Activated CD4-positive, alpha-beta memory T cell treated with anti-CD3 and anti-CD28 coated beads, Interleukin-2, amount 10 ng/mL, durations not matched to agents 7 days and 5 days (primary cell): ENCODE results near the gene NOBOX. TPM values are rescaled to one million over a fixed set of nuclear protein-coding genes. Genes with fewer than 3 reads are reported as not detected.
"Not testable (repeated sequence)": the region's sequence is repeated elsewhere in the genome, so short reads cannot be mapped to it uniquely, and the experiment has no call there.

ENCODE experiments used
- CTCF ChIA-PET: fragments of 350-600 bp; sonication (Branson Sonifier 250); formaldehyde crosslinking; loops from one replicate; lab custom pipeline; 2021; ENCODE audit warnings: antibody characterized with exemption, inconsistent platforms; lab: Charles Lee
- POLR2A ChIA-PET: fragments of 350-600 bp; sonication (Branson Sonifier 250); formaldehyde crosslinking; loops from one replicate; lab custom pipeline; 2021; ENCODE audit warnings: antibody characterized with exemption; lab: Charles Lee
- DNase-seq: peaks from one replicate; pipeline ENCODE4 v3.0.0-alpha.2; 2020
- H3K27ac Mint-ChIP-seq: one replicate; pipeline ENCODE4 v1.8.0; 2021; ENCODE audit warnings: mild to moderate bottlenecking, mixed read lengths
- H3K27me3 Mint-ChIP-seq: one replicate; pipeline ENCODE4 v1.8.0; 2021; ENCODE audit warnings: mixed read lengths
- H3K36me3 Mint-ChIP-seq: one replicate; pipeline ENCODE4 v1.8.0; 2021; ENCODE audit warnings: low read depth, mixed read lengths
- H3K4me1 Mint-ChIP-seq: one replicate; pipeline ENCODE4 v1.8.0; 2021; ENCODE audit warnings: mixed read lengths
- H3K4me3 Mint-ChIP-seq: one replicate; pipeline ENCODE4 v1.8.0; 2021; ENCODE audit warnings: mild to moderate bottlenecking, mixed read lengths
- H3K9me3 Mint-ChIP-seq: one replicate; pipeline ENCODE4 v1.8.0; 2021; ENCODE audit warnings: mixed read lengths
- total RNA-seq, 2 experiments: library from RNA; stranded (reverse); gene quantifications; one replicate each; pipeline ENCODE4 v1.2.3, GENCODE V29; 2021

NOBOX gene
- total RNA-seq, 2 experiments from 2014 or later, result not detected

DNA sequence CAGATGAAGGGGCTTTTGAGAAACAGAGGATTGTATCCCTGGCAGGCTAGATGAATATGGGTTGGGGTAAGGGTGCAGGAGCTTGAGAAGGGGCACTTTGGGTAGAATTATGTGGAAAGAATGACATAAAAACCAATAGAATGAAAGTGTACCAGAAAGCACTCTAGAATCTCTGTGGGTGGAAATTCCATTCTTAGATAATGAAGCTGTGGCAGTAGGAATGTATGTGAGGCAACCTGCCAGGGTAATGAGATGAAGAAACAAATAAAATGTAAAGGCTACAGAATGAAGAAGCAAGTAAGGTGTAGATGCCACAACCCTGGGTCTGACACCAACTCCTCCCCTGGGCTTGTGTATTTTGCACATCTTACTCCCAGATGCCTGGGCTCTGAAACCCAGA lies 16.8 kb downstream of the NOBOX start:
- CTCF ChIA-PET, result interaction anchor here (1.4 kb wide), 1 partner anchor 259 kb away, joined by 3 read pairs; no protein-coding TSS in a partner anchor
- Mint-ChIP-seq H3K4me3 (no peak overlapping the region), H3K4me1 (peaks cover 9% of the 10 kb centered on the region), H3K9me3 (no peaks in the 10 kb centered on the region), H3K27ac (no peak overlapping the region), H3K36me3 (no peaks in the 10 kb centered on the region), H3K27me3 (no peaks in the 10 kb centered on the region)
- DNase-seq, result no peak
- POLR2A ChIA-PET, result no interaction called here

DNA sequence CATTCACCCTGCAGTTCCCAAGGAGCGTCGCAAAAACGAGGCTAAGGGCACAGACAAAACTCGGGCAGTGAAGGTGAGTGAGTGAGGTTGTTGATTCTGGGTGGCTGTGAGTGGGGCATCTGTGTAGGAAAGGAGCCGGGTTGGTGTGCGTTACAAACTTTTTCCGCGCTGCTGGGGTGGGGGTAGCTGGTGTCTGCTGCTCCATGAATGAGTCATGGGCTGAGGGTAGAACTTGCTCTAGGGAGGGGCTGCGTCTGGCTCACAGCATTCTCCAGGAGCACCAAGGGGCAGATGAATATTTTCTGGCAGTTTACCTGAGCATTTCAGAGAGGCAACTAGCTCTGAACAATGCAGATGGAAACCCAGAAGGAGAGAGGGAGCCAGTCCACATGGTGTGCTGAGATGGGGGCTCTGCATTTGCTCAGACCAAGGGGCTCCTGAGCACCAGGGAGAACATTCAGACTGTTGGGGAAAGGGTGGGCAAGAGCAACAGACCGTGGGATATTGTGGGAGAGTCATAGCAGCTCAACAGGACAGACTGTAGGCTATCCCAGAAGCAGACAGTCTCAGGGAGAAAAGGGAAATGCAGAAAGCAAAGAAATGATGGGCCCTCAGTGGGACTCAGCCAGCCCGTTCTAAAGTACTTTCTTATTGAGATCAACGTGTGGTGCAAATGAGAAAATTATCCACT lies 18.8 kb downstream of the NOBOX start:
- H3K27ac Mint-ChIP-seq, result no peak overlapping the region
- DNase-seq, result peak; percentile 25
- no peak overlapping the region for H3K4me3 Mint-ChIP-seq
- ChIA-PET CTCF (no interaction called here), POLR2A (no interaction called here)
- H3K36me3 Mint-ChIP-seq, result peaks cover 5% of the 10 kb centered on the region
- peaks cover 8% of the 10 kb centered on the region for H3K4me1 Mint-ChIP-seq
- H3K9me3 Mint-ChIP-seq, result no peaks in the 10 kb centered on the region
- no peaks in the 10 kb centered on the region for H3K27me3 Mint-ChIP-seq

DNA sequence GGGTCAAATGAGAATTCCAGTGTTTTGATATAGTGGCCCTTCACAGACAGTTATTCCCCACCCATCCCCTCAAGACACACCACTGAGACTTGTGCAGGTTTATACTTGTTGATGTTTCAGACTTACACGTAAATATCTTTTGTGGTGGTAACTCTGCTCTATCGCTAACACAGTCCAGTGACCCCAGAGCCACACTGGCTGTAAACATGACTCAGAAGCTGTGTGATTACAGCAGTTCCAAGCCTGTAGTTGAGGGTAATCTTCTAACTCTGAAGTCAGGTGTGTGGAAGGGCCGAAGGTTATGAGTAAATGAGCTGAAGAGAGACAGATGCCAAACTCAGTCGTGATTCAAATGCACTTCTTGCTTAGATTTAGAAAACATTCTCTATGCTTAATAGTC lies 19.4 kb downstream of the NOBOX start:
- Mint-ChIP-seq H3K9me3 (no peaks in the 10 kb centered on the region), H3K27ac (no peak overlapping the region), H3K4me1 (peaks cover 8% of the 10 kb centered on the region), H3K27me3 (no peaks in the 10 kb centered on the region), H3K4me3 (no peak overlapping the region), H3K36me3 (peaks cover 5% of the 10 kb centered on the region)
- ChIA-PET POLR2A (no interaction called here), CTCF (no interaction called here)
- DNase-seq, result no peak

DNA sequence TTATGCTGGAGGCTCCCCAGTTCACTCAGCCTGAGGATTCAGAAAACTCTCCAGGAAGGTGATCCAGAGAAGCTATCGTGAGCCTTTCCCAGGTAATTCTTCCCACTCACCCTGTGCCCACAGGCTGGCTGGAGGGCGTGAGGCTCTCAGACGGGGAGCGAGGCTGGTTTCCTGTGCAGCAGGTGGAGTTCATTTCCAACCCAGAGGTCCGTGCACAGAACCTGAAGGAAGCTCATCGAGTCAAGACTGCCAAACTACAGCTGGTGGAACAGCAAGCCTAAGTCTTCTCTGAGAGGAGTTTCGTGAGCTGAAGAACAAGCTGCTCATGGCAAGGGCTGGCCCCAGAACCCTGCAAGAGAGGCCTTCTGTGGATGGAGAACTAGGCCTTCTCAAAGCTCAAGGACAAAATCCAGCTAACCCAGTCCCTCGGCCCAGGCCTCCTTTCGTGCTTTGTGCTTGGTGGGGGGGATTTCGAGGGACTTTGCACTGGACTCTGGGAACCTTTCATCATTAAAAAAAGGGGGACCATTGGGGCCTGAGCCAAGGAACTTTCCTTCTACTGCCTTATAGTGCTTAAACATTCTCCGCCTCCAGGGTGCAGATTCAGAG lies 23.6 kb downstream of the NOBOX start:
- ChIA-PET POLR2A (no interaction called here), CTCF (interaction anchor here (0.8 to 1.2 kb wide), 2 partner anchors 12 to 14 kb away, joined by 3 read pairs; no protein-coding TSS in a partner anchor)
- peaks cover 8% of the 10 kb centered on the region for H3K4me1 Mint-ChIP-seq
- no peak overlapping the region for H3K27ac Mint-ChIP-seq
- peaks cover 18% of the 10 kb centered on the region for H3K36me3 Mint-ChIP-seq
- no peaks in the 10 kb centered on the region for H3K9me3 Mint-ChIP-seq
- no peak overlapping the region for H3K4me3 Mint-ChIP-seq
- no peaks in the 10 kb centered on the region for H3K27me3 Mint-ChIP-seq
- DNase-seq, result no peak

DNA sequence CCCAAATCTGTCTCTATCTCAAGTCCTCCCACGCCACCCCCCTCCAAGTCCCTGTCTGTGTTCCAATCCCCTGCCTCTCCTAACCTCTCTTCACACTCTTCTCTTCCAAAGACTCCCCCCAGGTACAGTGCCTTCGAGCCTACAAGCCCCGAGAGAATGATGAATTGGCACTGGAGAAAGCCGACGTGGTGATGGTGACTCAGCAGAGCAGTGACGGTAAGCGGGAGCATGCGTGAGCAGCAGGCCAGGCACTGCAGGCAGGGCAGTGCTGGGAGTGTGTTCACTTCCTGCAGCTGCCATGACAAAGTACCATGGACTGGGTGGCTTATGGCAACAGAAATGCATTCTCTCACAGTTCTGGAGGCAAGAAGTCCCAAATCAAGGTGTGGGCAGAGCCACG lies 24.8 kb downstream of the NOBOX start:
- H3K9me3 Mint-ChIP-seq, result no peaks in the 10 kb centered on the region
- no peaks in the 10 kb centered on the region for H3K4me1 Mint-ChIP-seq
- peaks cover 18% of the 10 kb centered on the region for H3K36me3 Mint-ChIP-seq
- CTCF ChIA-PET, result interaction anchor here (1.2 kb wide), 1 partner anchor 13 kb away, joined by 3 read pairs; no protein-coding TSS in a partner anchor
- H3K27ac Mint-ChIP-seq, result no peak overlapping the region
- no peak for DNase-seq
- H3K27me3 Mint-ChIP-seq, result no peaks in the 10 kb centered on the region
- POLR2A ChIA-PET, result no interaction called here
- H3K4me3 Mint-ChIP-seq, result no peak overlapping the region

- H3K4me1 Mint-ChIP-seq, H3K27ac Mint-ChIP-seq, DNase-seq, POLR2A ChIA-PET, H3K9me3 Mint-ChIP-seq, H3K4me3 Mint-ChIP-seq, CTCF ChIA-PET, H3K27me3 Mint-ChIP-seq, H3K36me3 Mint-ChIP-seq: not testable (repeated sequence)
These were observed 34.3 kb downstream of the NOBOX start for GRCh38 chr7:144369221-144369620.

- H3K27ac Mint-ChIP-seq, result not testable (repeated sequence)
These were observed 36.2 kb downstream of the NOBOX start for GRCh38 chr7:144367250-144367649.

DNA sequence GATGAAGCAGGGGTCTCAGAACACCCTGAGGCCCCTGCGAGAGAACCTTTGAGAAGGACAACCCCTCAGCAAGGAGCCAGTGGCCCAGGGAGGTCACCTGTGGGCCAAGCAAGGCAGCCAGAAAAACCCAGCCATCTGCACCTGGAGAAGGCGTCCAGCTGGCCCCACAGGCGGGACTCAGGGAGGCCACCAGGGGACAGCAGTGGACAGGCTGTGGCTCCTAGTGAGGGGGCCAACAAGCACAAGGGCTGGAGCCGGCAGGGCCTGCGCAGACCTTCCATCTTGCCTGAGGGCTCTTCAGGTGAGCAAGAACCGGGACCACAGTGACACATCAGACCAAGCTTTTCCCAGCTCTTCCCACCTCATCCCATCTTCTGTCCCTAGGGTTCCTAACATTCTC lies 38.0 kb downstream of the NOBOX start:
- POLR2A ChIA-PET, DNase-seq, H3K4me3 Mint-ChIP-seq, H3K27me3 Mint-ChIP-seq, H3K27ac Mint-ChIP-seq, H3K4me1 Mint-ChIP-seq, H3K9me3 Mint-ChIP-seq, H3K36me3 Mint-ChIP-seq, CTCF ChIA-PET: not testable (repeated sequence)

More at GRCh38 chr7:144367250-144367649, 36.2 kb downstream of the NOBOX start:
- H3K4me1 Mint-ChIP-seq, CTCF ChIA-PET, H3K36me3 Mint-ChIP-seq, H3K9me3 Mint-ChIP-seq, H3K27me3 Mint-ChIP-seq, DNase-seq, POLR2A ChIA-PET, H3K4me3 Mint-ChIP-seq: not testable (repeated sequence)

- H3K27ac Mint-ChIP-seq, H3K4me1 Mint-ChIP-seq, H3K36me3 Mint-ChIP-seq, H3K27me3 Mint-ChIP-seq, DNase-seq, H3K9me3 Mint-ChIP-seq, H3K4me3 Mint-ChIP-seq, POLR2A ChIA-PET, CTCF ChIA-PET: not testable (repeated sequence)
These were observed 41.4 kb downstream of the NOBOX start for GRCh38 chr7:144362061-144362460.

DNA sequence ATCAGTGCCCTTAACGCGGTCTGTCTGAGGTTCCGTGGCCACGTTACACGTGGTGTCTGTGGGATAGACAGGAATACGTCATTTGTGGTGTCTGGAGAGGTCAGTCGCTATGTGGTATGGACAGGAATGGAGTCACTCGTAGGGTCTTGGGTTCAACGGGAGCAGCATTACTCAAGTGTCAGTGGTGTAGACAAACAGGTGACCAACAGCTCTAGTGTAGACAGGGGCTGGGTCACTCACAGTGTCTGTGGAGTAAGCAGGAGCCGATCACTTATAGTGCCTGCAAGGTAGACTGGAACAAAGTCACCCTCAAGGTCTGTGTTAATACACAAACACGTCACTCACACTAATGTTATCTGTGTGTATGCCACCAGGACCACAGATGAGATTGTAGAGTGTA lies 46.6 kb downstream of the NOBOX start:
- H3K9me3 Mint-ChIP-seq, H3K36me3 Mint-ChIP-seq, H3K27ac Mint-ChIP-seq, DNase-seq, H3K4me3 Mint-ChIP-seq, CTCF ChIA-PET, H3K27me3 Mint-ChIP-seq, POLR2A ChIA-PET: not testable (repeated sequence)
- H3K4me1 Mint-ChIP-seq, result peaks cover 11% of the 10 kb centered on the region

GRCh38 chr7:144356185-144356584 lies 47.3 kb downstream of the NOBOX start:
- H3K9me3 Mint-ChIP-seq, H3K27me3 Mint-ChIP-seq, POLR2A ChIA-PET, H3K36me3 Mint-ChIP-seq, H3K27ac Mint-ChIP-seq, H3K4me3 Mint-ChIP-seq, CTCF ChIA-PET, DNase-seq: not testable (repeated sequence)
- H3K4me1 Mint-ChIP-seq, result peaks cover 11% of the 10 kb centered on the region

DNA sequence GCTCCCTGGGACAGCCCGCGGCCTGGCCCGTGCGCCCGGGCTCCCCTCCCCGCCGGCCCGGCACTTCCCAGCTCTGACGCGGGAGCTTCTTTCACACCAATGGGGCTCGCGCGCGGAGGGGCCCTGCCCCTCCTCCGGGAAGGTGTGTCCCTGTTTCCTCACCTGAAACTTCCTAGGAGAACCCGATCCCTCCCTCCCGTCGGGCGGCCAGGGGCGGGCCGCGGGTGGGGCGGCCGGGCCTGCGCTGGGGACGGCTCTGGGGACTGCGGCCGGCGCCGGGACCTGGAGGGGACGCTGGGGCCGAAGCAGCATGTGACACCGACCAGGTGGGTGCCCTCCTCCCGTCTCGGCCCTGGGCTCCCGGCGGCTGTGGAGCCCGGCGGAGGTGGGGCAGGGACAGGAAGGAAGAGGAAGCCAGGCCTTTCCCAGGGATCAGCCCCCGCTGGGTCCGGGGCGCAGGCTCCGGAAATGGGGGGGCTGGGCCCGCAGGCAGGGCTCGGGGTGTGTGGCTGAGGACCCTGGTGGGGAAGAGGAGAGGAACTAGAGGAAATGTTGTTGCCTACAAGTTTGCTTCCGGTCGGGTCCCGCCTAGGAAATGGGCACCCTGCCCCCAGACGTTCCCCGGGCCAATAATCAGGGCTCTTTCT lies 48.2 kb downstream of the NOBOX start, which contains the start of gene ARHGEF5:
Gene ARHGEF5 (plus strand): TSS at position 227 of the 647 bp plus-strand sequence. CDS start 7,268 bp downstream, outside the sequence.
- H3K27me3 Mint-ChIP-seq, CTCF ChIA-PET, POLR2A ChIA-PET, H3K36me3 Mint-ChIP-seq, H3K9me3 Mint-ChIP-seq, DNase-seq: not testable (repeated sequence)
- Mint-ChIP-seq H3K27ac (peak within 1 kb of the TSS; percentile 77), H3K4me3 (peak within 1 kb of the TSS; percentile 91), H3K4me1 (peaks cover 12% of the 10 kb centered on the region)

DNA sequence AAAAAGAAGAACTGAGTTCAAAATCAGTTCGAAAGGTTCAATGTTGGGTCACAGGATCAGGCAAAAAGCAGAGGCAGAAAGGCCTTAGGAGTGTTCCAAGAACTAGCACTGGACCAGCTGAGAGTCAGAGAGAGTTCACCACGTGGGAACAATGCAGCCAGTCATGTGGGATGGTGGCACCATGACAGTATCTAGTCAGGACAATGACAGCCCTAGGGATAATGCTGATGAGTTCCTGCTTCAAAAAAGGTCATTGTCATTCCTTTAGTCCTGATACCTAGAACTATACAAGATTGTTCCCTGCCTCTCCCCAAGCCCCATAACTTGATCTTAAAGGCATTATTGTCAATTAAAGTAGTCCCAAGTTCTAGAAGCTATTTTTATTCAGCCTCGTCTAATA lies 51.8 kb downstream of the NOBOX start:
- POLR2A ChIA-PET, H3K27me3 Mint-ChIP-seq, CTCF ChIA-PET, H3K4me3 Mint-ChIP-seq, H3K9me3 Mint-ChIP-seq, H3K36me3 Mint-ChIP-seq, H3K27ac Mint-ChIP-seq, DNase-seq: not testable (repeated sequence)
- H3K4me1 Mint-ChIP-seq, result peaks cover 11% of the 10 kb centered on the region
